ENCODE results near the gene OR51I1.

OR51I1 gene

GRCh38 chr11:5441414-5441813, at the start of gene OR51I1:
TSS of gene OR51I1 (minus strand) at chr11:5441514. CDS start at chr11:5441514, 0 bp downstream.
- H2AFZ ChIP-seq: no peak within 1 kb of the TSS
- no peaks in the 10 kb centered on the region for H3K9me3 ChIP-seq (ENCODE audit: control insufficient read depth, low read length)
- no peak within 1 kb of the TSS for H3K27ac ChIP-seq
- H3K36me3 ChIP-seq (ENCODE audit: control insufficient read depth, insufficient read depth, low read length): no peaks in the 10 kb centered on the region
- H3K4me1 ChIP-seq: no peaks in the 10 kb centered on the region
- H3K9ac ChIP-seq: no peak within 1 kb of the TSS
- no peak for TF ChIP-seq CTCF (IDR thresholded peaks at IDR 0.05)
- H3K4me3 ChIP-seq (ENCODE audit: low read depth, low read length): no peak within 1 kb of the TSS
- H3K27me3 ChIP-seq (ENCODE audit: control insufficient read depth, insufficient read depth, low read length): no peaks in the 10 kb centered on the region
- H3K79me2 ChIP-seq: no peaks in the 10 kb centered on the region
- no peak within 1 kb of the TSS for H3K4me2 ChIP-seq (ENCODE audit: low read length)

GRCh38 chr11:5489576-5490357, 48.5 kb upstream of the OR51I1 start:
- H3K27ac ChIP-seq: no peak overlapping the region

GRCh38 chr11:5488798-5489399, 47.6 kb upstream of the OR51I1 start:
- Histone ChIP-seq H3K4me3 (ENCODE audit: low read depth, low read length) (no peak overlapping the region), H3K27me3 (ENCODE audit: control insufficient read depth, insufficient read depth, low read length) (no peaks in the 10 kb centered on the region), H3K4me2 (ENCODE audit: low read length) (no peak overlapping the region), H3K9me3 (ENCODE audit: control insufficient read depth, low read length) (no peaks in the 10 kb centered on the region), H2AFZ (no peak overlapping the region), H3K4me1 (no peaks in the 10 kb centered on the region), H3K36me3 (ENCODE audit: control insufficient read depth, insufficient read depth, low read length) (no peaks in the 10 kb centered on the region), H3K79me2 (no peaks in the 10 kb centered on the region), H3K9ac (no peak overlapping the region), H3K27ac (no peak overlapping the region)
- no peak for TF ChIP-seq CTCF (IDR thresholded peaks at IDR 0.05)

More at GRCh38 chr11:5489576-5490357, 48.5 kb upstream of the OR51I1 start:
- no peaks in the 10 kb centered on the region for H3K27me3 ChIP-seq (ENCODE audit: control insufficient read depth, insufficient read depth, low read length)
- H3K79me2 ChIP-seq: no peaks in the 10 kb centered on the region
- H3K4me3 ChIP-seq (ENCODE audit: low read depth, low read length): no peak overlapping the region
- no peak overlapping the region for H2AFZ ChIP-seq
- no peaks in the 10 kb centered on the region for H3K36me3 ChIP-seq (ENCODE audit: control insufficient read depth, insufficient read depth, low read length)
- H3K4me2 ChIP-seq (ENCODE audit: low read length): no peak overlapping the region
- H3K9me3 ChIP-seq (ENCODE audit: control insufficient read depth, low read length): no peaks in the 10 kb centered on the region
- no peak for TF ChIP-seq CTCF (IDR thresholded peaks at IDR 0.05)
- H3K9ac ChIP-seq: no peak overlapping the region
- no peaks in the 10 kb centered on the region for H3K4me1 ChIP-seq

- no peak within 1 kb of the TSS for H3K4me3 ChIP-seq (ENCODE audit: low read depth, low read length)
- TF ChIP-seq CTCF (IDR thresholded peaks at IDR 0.05): no peak
- no peak within 1 kb of the TSS for H2AFZ ChIP-seq
- no peaks in the 10 kb centered on the region for H3K27me3 ChIP-seq (ENCODE audit: control insufficient read depth, insufficient read depth, low read length)
- H3K36me3 ChIP-seq (ENCODE audit: control insufficient read depth, insufficient read depth, low read length): no peaks in the 10 kb centered on the region
- H3K4me2 ChIP-seq (ENCODE audit: low read length): no peak within 1 kb of the TSS
- H3K9me3 ChIP-seq (ENCODE audit: control insufficient read depth, low read length): no peaks in the 10 kb centered on the region
- H3K79me2 ChIP-seq: no peaks in the 10 kb centered on the region
- no peak within 1 kb of the TSS for H3K9ac ChIP-seq
- H3K27ac ChIP-seq: no peak within 1 kb of the TSS
- no peaks in the 10 kb centered on the region for H3K4me1 ChIP-seq
Measured at GRCh38 chr11:5488385-5488784, 47.1 kb upstream of the OR51I1 start, which contains the start of gene OR52D1. TSS of gene OR52D1 (plus strand) at chr11:5488685. CDS start at chr11:5488707, 22 bp downstream.

Data from parathyroid adenoma (tissue), 2 donors.